GM12892 (cell line): ENCODE data around the gene DDC.
"Not testable (repeated sequence)": the region's sequence is repeated elsewhere in the genome, so short reads cannot be mapped to it uniquely, and the experiment has no call there.

ENCODE experiments used
- DNase-seq: peaks from one replicate; pipeline ENCODE4 v3.0.0; 2011; ENCODE audit not compliant: insufficient read length
- FAIRE-seq: peaks from 2 replicates; lab custom pipeline; 2011; peaks lifted over from hg19 to GRCh38; lab: Jason Lieb, UNC
- POLR2A ChIP-seq: IDR thresholded peaks from 2 replicates; pipeline ENCODE4 v1.6.1; 2011; ENCODE audit warnings: low read depth, low read length, control low read depth
- POLR2AphosphoS5 ChIP-seq: IDR thresholded peaks from 2 replicates; pipeline ENCODE4 v1.6.1; 2011; ENCODE audit warnings: low read depth, low read length, control low read depth
- TAF1 ChIP-seq: IDR thresholded peaks from 2 replicates; pipeline ENCODE4 v1.6.1; 2011; ENCODE audit warnings: low read depth, mild to moderate bottlenecking, control low read depth, low read length, borderline replicate concordance

The DDC gene

DNA sequence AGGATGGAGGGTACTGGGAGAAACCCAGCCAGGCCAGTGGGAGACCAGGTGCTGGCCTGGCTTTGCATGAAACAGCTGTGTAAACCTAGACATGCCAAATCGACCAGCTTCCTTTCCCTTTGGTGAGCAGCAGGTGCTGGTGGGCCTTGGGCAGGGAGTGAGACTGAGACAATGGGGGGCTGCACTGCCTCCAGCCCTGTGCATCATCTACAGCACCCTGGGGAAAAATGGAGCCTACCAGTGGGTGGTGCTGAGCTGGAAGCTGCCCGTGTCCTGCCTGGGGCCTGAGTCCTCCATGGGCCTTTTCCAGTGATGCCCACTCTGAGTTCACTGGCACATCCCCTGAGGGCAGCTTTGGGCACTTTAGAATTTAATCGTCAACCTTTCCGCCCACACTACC lies 19.2 kb upstream of the DDC start:
- TF ChIP-seq POLR2AphosphoS5 = no peak
- no peak for TF ChIP-seq TAF1
- TF ChIP-seq POLR2A = no peak
- no peak for DNase-seq
- FAIRE-seq = no peak

GRCh38 chr7:50583295-50583694 lies 18.1 kb upstream of the DDC start:
- not testable (repeated sequence) for FAIRE-seq, DNase-seq

DNA sequence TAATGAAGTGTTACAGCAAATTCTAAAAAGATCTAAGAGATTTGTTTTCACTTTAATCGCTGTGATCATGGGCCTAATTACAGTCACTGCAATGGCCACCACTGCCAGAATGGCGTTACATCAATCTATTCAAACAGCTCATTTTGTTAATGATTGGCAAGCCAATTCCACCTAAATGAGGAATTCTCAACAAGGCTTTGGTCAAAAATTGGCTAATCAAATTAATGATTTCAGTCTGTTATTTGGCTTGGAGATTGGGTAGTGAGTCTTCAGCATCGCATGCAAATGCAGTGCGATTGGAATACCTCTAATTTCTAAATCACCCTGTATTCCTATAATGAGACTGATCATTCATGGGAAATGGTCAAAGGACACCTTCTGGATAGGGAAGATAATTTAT lies 17.1 kb upstream of the DDC start:
- not testable (repeated sequence) for FAIRE-seq

DNA sequence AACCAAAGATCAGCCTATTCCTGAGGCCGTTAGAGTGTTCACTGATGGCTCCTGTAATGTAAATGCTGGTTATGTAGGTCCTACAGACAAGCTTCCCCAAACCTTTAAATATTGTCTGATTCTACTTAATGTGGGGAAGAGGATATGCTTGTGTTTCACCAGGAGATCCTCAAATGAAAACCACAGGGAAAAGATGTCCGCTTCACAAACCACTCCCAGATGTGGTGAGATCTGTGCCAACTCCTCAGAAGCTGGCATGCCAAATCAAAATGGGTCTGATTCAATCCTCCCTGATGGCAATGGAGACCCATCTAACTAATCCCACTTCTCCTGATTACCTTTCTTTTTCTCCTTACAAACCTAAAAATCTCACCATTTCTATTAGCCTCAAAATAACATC lies 15.5 kb upstream of the DDC start:
- FAIRE-seq, DNase-seq: not testable (repeated sequence)

More for the DNA sequence above, 17.1 kb upstream of the DDC start:
- not testable (repeated sequence) for DNase-seq

GRCh38 chr7:50580057-50580456 lies 14.9 kb upstream of the DDC start:
- TF ChIP-seq POLR2AphosphoS5 (no peak), TAF1 (no peak), POLR2A (no peak)
- FAIRE-seq (no peak), DNase-seq (no peak)

- FAIRE-seq = not testable (repeated sequence)
Measured at GRCh38 chr7:50578105-50578504, 12.9 kb upstream of the DDC start.

DNA sequence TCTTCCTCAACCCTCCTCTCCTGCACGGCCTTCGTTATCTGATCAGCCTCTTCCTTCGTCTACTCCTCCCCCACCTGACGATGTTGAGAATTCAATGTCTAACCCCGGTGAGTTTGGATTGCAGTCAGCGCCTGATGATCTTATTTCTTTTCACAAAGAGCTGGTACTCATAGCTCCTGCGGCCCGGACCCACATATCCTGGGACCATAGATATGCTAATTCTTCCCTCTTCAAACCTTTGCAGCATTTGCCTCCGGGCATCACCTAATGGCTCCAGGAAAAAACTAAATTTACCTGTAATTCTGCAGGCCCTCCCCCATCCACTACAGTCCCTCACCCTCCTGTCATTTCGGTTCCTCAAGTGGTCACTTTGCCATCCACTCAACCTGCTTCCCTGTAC lies 12.4 kb upstream of the DDC start:
- TF ChIP-seq TAF1 (no peak), POLR2A (no peak), POLR2AphosphoS5 (no peak)
- DNase-seq (no peak), FAIRE-seq (no peak)

More at GRCh38 chr7:50578105-50578504, 12.9 kb upstream of the DDC start:
- DNase-seq = not testable (repeated sequence)

DNA sequence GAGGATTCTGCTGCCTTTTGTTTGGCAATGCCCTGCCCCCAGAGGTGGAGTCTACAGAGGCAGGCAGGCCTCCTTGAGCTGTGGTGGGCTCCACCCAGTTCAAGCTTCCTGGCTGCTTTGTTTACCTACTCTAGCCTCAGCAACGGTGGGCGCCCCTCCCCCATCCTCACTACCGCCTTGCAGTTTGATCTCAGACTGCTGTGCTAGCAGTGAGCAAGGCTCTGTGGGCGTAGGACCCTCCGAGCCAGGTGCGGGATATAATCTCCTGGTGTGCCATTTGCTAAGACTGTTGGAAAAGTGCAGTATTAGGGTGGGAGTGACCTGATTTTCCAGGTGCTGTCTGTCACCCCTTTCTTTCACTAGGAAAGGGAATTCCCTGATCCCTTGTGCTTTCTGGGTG lies 11.2 kb upstream of the DDC start:
- FAIRE-seq = not testable (repeated sequence)

DNA sequence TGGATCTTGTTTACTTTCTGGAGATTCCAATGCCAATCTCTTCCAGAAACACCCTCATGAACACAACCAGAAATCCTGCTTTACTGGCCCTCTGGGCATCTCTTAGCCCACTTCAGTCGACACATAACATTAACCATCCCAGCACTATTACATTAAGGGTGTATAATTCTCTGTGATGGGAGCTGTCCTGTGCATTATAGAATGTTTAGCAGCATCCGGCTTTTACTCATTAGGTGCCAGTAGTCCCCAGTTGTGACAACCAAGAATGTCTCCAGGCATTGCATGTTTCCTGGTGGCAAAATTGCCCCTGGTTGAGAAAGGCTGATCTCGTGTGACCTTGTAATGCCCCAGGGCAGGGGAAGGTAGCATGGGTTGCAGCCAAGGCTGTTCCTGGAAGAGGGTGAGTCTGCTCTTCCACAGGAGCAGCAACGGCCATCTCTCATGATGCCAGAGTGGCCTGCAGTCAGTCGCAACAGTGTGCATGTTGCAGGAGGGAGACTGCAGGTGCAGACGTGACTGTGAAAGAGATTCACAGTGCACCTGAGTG lies 2.6 kb upstream of the DDC start:
- FAIRE-seq (no peak), DNase-seq (no peak)
- TF ChIP-seq POLR2A = no peak

More for the DNA sequence above, 11.2 kb upstream of the DDC start:
- DNase-seq = not testable (repeated sequence)

- DNase-seq = no peak
- FAIRE-seq = no peak
- no peak for TF ChIP-seq TAF1
- TF ChIP-seq POLR2A = no peak
Measured at GRCh38 chr7:50565977-50566376, 772 bp upstream of the DDC start.

- TF ChIP-seq POLR2A (no peak), POLR2AphosphoS5 (no peak), TAF1 (no peak)
Measured at GRCh38 chr7:50565559-50565916, 333 bp upstream of the DDC start.

DNA sequence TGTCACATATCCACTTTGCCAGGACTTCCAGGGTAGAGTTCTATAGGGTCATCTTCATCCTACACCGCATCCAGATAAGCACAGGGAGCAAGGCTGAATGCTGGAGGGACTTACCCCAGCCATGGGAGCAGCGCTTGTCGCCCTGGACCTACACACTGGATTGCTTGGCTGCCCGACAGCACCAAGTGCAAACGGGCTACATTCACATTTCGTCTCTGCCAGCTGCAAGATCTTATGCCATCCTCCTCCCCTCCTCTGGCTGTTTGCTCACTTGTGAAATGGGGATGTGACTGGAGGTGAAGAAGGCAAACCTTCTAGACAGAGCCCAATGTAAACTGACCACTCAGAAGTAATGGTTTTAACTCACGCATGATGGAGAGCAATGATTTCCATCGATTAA lies 1.0 kb downstream of the DDC start:
- no peak for DNase-seq
- no peak for TF ChIP-seq POLR2A
- no peak for TF ChIP-seq TAF1
- no peak for TF ChIP-seq POLR2AphosphoS5
- no peak for FAIRE-seq

More at GRCh38 chr7:50565559-50565916, 333 bp upstream of the DDC start:
- DNase-seq (no peak), FAIRE-seq (no peak)

- DNase-seq (no peak), FAIRE-seq (no peak)
- TF ChIP-seq POLR2AphosphoS5 = no peak
- TF ChIP-seq POLR2A = no peak
- TF ChIP-seq TAF1 = no peak
Measured at GRCh38 chr7:50562136-50562535, 3.1 kb downstream of the DDC start.

- FAIRE-seq (no peak), DNase-seq (no peak)
- TF ChIP-seq TAF1 (no peak), POLR2A (no peak), POLR2AphosphoS5 (no peak)
Measured at GRCh38 chr7:50560865-50561351, 4.3 kb downstream of the DDC start.
